Ishikawa (cell line): ENCODE measurements around the gene PIK3R4.

Source experiments
- CEBPB ChIP-seq: IDR thresholded peaks from 2 replicates; pipeline ENCODE4 v1.6.1; 2012
- CREB1 ChIP-seq: IDR thresholded peaks from 2 replicates; pipeline ENCODE4 v1.6.1; 2012; ENCODE audit warnings: low read depth
- EGR1 ChIP-seq: IDR thresholded peaks from 2 replicates; pipeline ENCODE4 v1.6.1; 2012
- EP300 ChIP-seq: IDR thresholded peaks from 2 replicates; pipeline ENCODE4 v1.6.1; 2012; ENCODE audit warnings: borderline replicate concordance
- FOXM1 ChIP-seq: IDR thresholded peaks from 2 replicates; pipeline ENCODE4 v1.6.1; 2012; ENCODE audit warnings: low read depth, borderline replicate concordance
- MAX ChIP-seq: IDR thresholded peaks from 2 replicates; pipeline ENCODE4 v1.6.1; 2012
- NFIC ChIP-seq: IDR thresholded peaks from 2 replicates; pipeline ENCODE4 v1.6.1; 2012
- RAD21 ChIP-seq: IDR thresholded peaks from 2 replicates; pipeline ENCODE4 v1.6.1; 2012; ENCODE audit warnings: low read depth
- REST ChIP-seq: IDR thresholded peaks from 2 replicates; pipeline ENCODE4 v1.6.1; 2012; ENCODE audit warnings: low read depth, mild to moderate bottlenecking
- TAF1 ChIP-seq: IDR thresholded peaks from 2 replicates; pipeline ENCODE4 v1.6.1; 2012; ENCODE audit warnings: low read depth, mild to moderate bottlenecking
- TCF12 ChIP-seq: IDR thresholded peaks from 2 replicates; pipeline ENCODE4 v1.6.1; 2012; ENCODE audit warnings: low read depth
- TEAD4 ChIP-seq: IDR thresholded peaks from 2 replicates; pipeline ENCODE4 v1.6.1; 2012
- YY1 ChIP-seq: IDR thresholded peaks from 2 replicates; pipeline ENCODE4 v1.6.1; 2012; ENCODE audit warnings: low read depth
- ZBTB7A ChIP-seq: IDR thresholded peaks from 2 replicates; pipeline ENCODE4 v1.6.1; 2012; ENCODE audit warnings: low read depth
- TF ChIP-seq, protein P1 (sequence below): IDR thresholded peaks from 2 replicates; pipeline ENCODE4 v1.6.1; 2012

Gene PIK3R4

GRCh38 chr3:130743354-130743753, 3.3 kb downstream of the PIK3R4 start:
- TF ChIP-seq MAX, result no peak
- no peak for TF ChIP-seq REST
- no peak for TF ChIP-seq NFIC
- TF ChIP-seq, protein P1, sequence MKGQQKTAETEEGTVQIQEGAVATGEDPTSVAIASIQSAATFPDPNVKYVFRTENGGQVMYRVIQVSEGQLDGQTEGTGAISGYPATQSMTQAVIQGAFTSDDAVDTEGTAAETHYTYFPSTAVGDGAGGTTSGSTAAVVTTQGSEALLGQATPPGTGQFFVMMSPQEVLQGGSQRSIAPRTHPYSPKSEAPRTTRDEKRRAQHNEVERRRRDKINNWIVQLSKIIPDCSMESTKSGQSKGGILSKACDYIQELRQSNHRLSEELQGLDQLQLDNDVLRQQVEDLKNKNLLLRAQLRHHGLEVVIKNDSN, result no peak
- no peak for TF ChIP-seq CEBPB
- no peak for TF ChIP-seq TCF12
- no peak for TF ChIP-seq TAF1
- no peak for TF ChIP-seq EP300
- TF ChIP-seq EGR1, result no peak
- TF ChIP-seq CREB1, result no peak
- no peak for TF ChIP-seq FOXM1
- no peak for TF ChIP-seq TEAD4
- no peak for TF ChIP-seq ZBTB7A
- no peak for TF ChIP-seq YY1
- no peak for TF ChIP-seq RAD21

- TF ChIP-seq TEAD4, result no peak
- TF ChIP-seq, protein P1, result no peak
These were observed 4.6 kb downstream of the PIK3R4 start for GRCh38 chr3:130741946-130742610.

DNA sequence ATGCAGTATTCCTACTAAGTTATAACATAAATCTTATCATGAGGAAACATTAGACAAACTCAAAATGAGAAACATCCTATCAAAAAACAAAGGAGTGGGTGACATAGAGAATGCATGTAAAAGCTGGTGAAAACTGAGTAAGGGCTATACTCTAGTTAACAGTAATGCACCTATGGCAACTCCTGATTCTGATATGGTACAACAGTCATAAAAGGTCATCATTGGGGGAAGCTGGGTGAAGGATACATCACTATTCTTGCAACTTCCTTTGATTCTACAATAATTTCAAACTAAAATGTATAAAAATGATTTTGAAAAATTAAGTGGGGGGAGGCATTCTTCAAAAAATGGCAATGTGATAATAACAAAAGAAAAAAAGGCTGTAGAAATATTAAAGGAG, 6.8 kb downstream of the PIK3R4 start:
- TF ChIP-seq CEBPB, result no peak
- TF ChIP-seq REST, result no peak
- TF ChIP-seq FOXM1, result no peak
- TF ChIP-seq YY1, result no peak
- TF ChIP-seq MAX, result no peak
- TF ChIP-seq TAF1, result no peak
- TF ChIP-seq CREB1, result no peak
- TF ChIP-seq ZBTB7A, result no peak

DNA sequence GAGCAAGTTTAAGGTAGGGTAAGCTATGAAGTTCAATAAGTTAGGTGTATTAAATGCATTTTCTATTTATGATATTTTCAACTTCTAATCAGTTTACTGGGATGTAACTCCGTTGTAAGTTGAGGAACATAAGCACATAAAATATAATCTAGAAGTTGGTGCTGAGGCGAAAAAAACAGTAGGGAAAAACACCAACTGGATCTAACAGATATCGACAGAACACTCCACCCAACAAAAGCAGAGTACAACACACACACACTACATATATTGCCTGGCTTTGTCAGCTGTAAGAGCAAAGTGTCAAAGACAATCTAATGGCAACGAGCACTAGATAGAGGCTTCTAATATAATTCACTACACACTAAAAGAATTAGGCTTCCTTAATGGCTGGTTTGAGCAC, 8.4 kb downstream of the PIK3R4 start:
- no peak for TF ChIP-seq REST

DNA sequence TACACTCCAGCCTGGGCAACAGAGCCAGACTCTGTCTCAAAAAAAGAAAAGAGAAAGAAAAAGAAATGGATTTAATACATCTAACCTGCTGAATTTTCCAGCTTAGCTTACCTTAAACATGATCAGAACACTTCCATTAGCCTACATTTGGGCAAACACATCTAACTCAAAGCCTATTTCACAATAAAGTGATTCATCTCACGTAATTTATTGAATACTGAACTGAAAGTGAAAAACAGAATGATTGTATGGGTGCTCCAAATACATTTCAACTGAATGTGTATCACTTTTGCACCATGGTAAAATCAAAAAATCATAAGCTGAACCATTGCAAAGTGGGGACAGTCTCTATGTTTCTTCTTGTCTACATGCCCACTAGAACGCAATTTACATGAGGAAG, 9.0 kb downstream of the PIK3R4 start:
- TF ChIP-seq NFIC (no peak), TCF12 (no peak), ZBTB7A (no peak), CEBPB (no peak), YY1 (no peak), EP300 (no peak), RAD21 (no peak), FOXM1 (no peak), EGR1 (no peak), CREB1 (no peak), REST (no peak), TEAD4 (no peak)
